Measurements from ENCODE around the gene TRMT61B. TPM values are rescaled to one million over a fixed set of nuclear protein-coding genes. Genes with fewer than 3 reads are reported as not detected.

The TRMT61B gene
- total RNA-seq, 1 donor: 14.5 TPM

GRCh38 chr2:28896906-28897305 lies 26.8 kb upstream of the TRMT61B start:
- peak; percentile 54 for DNase-seq (ENCODE audit: low read depth)
- peak overlapping the region; percentile 20 for H3K4me3 ChIP-seq (ENCODE audit: low read depth, low read length)
- TF ChIP-seq CTCF (IDR thresholded peaks at IDR 0.05; ENCODE audit: insufficient read depth, low read length): no peak

GRCh38 chr2:28895189-28895893 lies 25.2 kb upstream of the TRMT61B start:
- no peak for TF ChIP-seq CTCF (IDR thresholded peaks at IDR 0.05; ENCODE audit: insufficient read depth, low read length)
- DNase-seq (ENCODE audit: low read depth): peak; percentile 28
- peak overlapping the region; percentile 100 for H3K4me3 ChIP-seq (ENCODE audit: low read depth, low read length)

GRCh38 chr2:28894470-28895188 lies 24.5 kb upstream of the TRMT61B start, which contains the start of gene WDR43:
Gene WDR43 (plus strand): TSS chr2:28894667. CDS start chr2:28894699, 32 bp downstream.
- peak; percentile 99 for DNase-seq (ENCODE audit: low read depth)
- peak within 1 kb of the TSS; percentile 100 for H3K4me3 ChIP-seq (ENCODE audit: low read depth, low read length)
- TF ChIP-seq CTCF (IDR thresholded peaks at IDR 0.05; ENCODE audit: insufficient read depth, low read length): no peak

GRCh38 chr2:28893488-28893887 lies 23.4 kb upstream of the TRMT61B start:
- TF ChIP-seq CTCF (IDR thresholded peaks at IDR 0.05; ENCODE audit: insufficient read depth, low read length): no peak
- no peak overlapping the region for H3K4me3 ChIP-seq (ENCODE audit: low read depth, low read length)
- no peak for DNase-seq (ENCODE audit: low read depth)

GRCh38 chr2:28880193-28880592 lies 10.1 kb upstream of the TRMT61B start:
- DNase-seq (ENCODE audit: low read depth): no peak
- H3K4me3 ChIP-seq (ENCODE audit: low read depth, low read length): no peak overlapping the region
- no peak for TF ChIP-seq CTCF (IDR thresholded peaks at IDR 0.05; ENCODE audit: insufficient read depth, low read length)

- DNase-seq (ENCODE audit: low read depth): no peak
- no peak for TF ChIP-seq CTCF (IDR thresholded peaks at IDR 0.05; ENCODE audit: insufficient read depth, low read length)
Measured at GRCh38 chr2:28871620-28872019, 1.5 kb upstream of the TRMT61B start.

More at GRCh38 chr2:28871620-28872019, 1.5 kb upstream of the TRMT61B start:
- no peak overlapping the region for H3K4me3 ChIP-seq (ENCODE audit: low read depth, low read length)

All from fibroblast of the aortic adventitia (primary cell).